Heart left ventricle (tissue), 16 donors: ENCODE results near the gene FER1L5. TPM values are rescaled to one million over a fixed set of nuclear protein-coding genes. Genes with fewer than 3 reads are reported as not detected.

Experiments
- ATAC-seq, 4 donors: fragments of 200-7000 bp; cut with Tn5 transposase; one replicate each; pipeline ENCODE4 v1.9.1; 2020 to 2022; ENCODE audit warnings: moderate library complexity in 4 of 4, mild to moderate bottlenecking in 3 of 4, moderate number of reproducible peaks in 1 of 4
- DNase-seq, 5 donors: peaks; one replicate each; pipeline ENCODE4 v3.0.0-alpha.2; 2020
- H3K27ac ChIP-seq, 12 donors: fragments of 200-600 bp; sonication (generic) in 4 of 12; one replicate each; pipeline versions ENCODE4 v1.5.0 to v1.8.0; 2016 to 2022; ENCODE audit warnings: mild to moderate bottlenecking in 2 of 12
- H3K27me3 ChIP-seq, 9 donors: fragments of 200-600 bp; sonication (generic) in 2 of 9; one replicate each; pipeline versions ENCODE4 v1.5.1 to v1.8.0; 2016 to 2022; ENCODE audit warnings: mild to moderate bottlenecking in 3 of 9
- H3K36me3 ChIP-seq, 9 donors: fragments of 200-600 bp; sonication (generic) in 2 of 9; one replicate each; pipeline versions ENCODE4 v1.5.0 to v1.8.0; 2018 to 2022; ENCODE audit warnings: mild to moderate bottlenecking in 2 of 9
- H3K4me1 ChIP-seq, 12 donors: fragments of 200-600 bp; sonication (generic) in 4 of 12; one replicate each; pipeline versions ENCODE4 v1.5.0 to v1.8.0; 2016 to 2022; ENCODE audit warnings: mild to moderate bottlenecking in 3 of 12
- H3K4me3 ChIP-seq, 12 donors: fragments of 200-600 bp; sonication (generic) in 4 of 12; one replicate each; pipeline versions ENCODE4 v1.5.0 to v1.8.0; 2017 to 2022; ENCODE audit warnings: mild to moderate bottlenecking in 9 of 12, moderate library complexity in 4 of 12
- H3K9me3 ChIP-seq, 12 donors: fragments of 200-600 bp; sonication (generic) in 4 of 12; one replicate each; pipeline versions ENCODE4 v1.5.0 to v1.8.0; 2016 to 2022; ENCODE audit warnings: mild to moderate bottlenecking in 1 of 12
- CTCF ChIP-seq, 12 donors: fragments of 200-600 bp; sonication (generic) in 4 of 12; IDR thresholded peaks; one replicate each; pipeline versions ENCODE4 v1.5.0 to v1.8.0; 2018 to 2022; ENCODE audit warnings: antibody characterized with exemption in 12 of 12, mild to moderate bottlenecking in 5 of 12
- POLR2A ChIP-seq, 2 donors: fragments of 450-650 bp; IDR thresholded peaks; one replicate each; pipeline ENCODE4 v1.6.1; 2017; ENCODE audit warnings: antibody characterized with exemption in 2 of 2, mild to moderate bottlenecking in 2 of 2, moderate library complexity in 2 of 2
- WGBS, 4 donors: extraction: QIAGEN DNeasy Blood & Tissue Kit in 2 of 4; methylation state at CpG; one replicate each; pipeline versions ENCODE4 v1.1.5 to v1.1.7; 2013 to 2018; 5-methylcytosine and 5-hydroxymethylcytosine counted together
- intact Hi-C, 10 donors: fragments of 100-400 bp; cut with DNase I; formaldehyde crosslinking; loops; one replicate each; pipeline versions ENCODE4 v1.11.1 to v1.14.2; 2022
- polyA plus RNA-seq, 2 donors: library from polyadenylated mRNA; stranded (reverse); fragments of 200-250 nt; gene quantifications; one replicate each; pipeline ENCODE4 v1.2.3, GENCODE V29; 2013
- total RNA-seq, 9 donors: library from RNA; depleted of rRNA in 2 of 9; stranded (reverse); fragments of >200 nt in 2 of 9; fragmentation: NEBNext Ultra II Directional in 3 of 9; extraction: Animal tissue kit (Norgen Biotek cat#: 25700) in 3 of 9; gene quantifications; one replicate each; pipeline versions ENCODE4 v1.1.0 to v1.2.4, GENCODE V29; 2016 to 2023
- donor health status: ischemic (EF 13 %, LVEDD 7.1; RV severe dilation, severe dysfunction).
- donor health status: healthy with polysubstance abuse.
- donor health status: DM: no; HTN: yes; CAD: no.
- donor health status: DM: no; HTN: no; CAD: no.
- donor health status: ischemic (EF 25% LVEDD 6.9; RV normal size, moderate dysfunction).
- donor health status: ischemic (EF 25% LVEDD 5.7; RV mildly dilated, moderate dysfunction).
- donor health status: healthy.
- donor health status: DM: yes; HTN: yes; CAD: no.
- donor health status: ischemic (EF 35%, LVEDD 5.7; RV mildly dilated, moderate dysfunction).
- donor health status: nonischemic (EF 11% LVEDD 7.7; RV severe dilation, severe dysfunction).
- donor health status: DM: yes; HTN: yes; CAD: no.
- donor health status: PGD.
- donor health status: ischemic (EF 29% LVEDD 5.4; RV normal size, mild dysfunction).
- donor health status: nonischemic (EF 23%, LVEDD 6.1; RV moderate dilation, normal function).

The FER1L5 gene
- total and polyA plus RNA-seq, 11 donors = 0.01 to 0.15 (median 0.07) TPM; not detected in 7

- DNase-seq (no peak), ATAC-seq (peak in 3 of 4 donors; percentile 30 to 50 (median 43))
- H3K27me3 ChIP-seq = no peaks in the 10 kb centered on the region
- H3K9me3 ChIP-seq = no peaks in the 10 kb centered on the region
- TF ChIP-seq POLR2A (IDR thresholded peaks at IDR 0.05) (no peak), CTCF (IDR thresholded peaks at IDR 0.05) (no peak)
- H3K27ac ChIP-seq = no peak overlapping the region
- peaks cover 0 to 100% (median 95%) of the 10 kb centered on the region in 9 donors for H3K36me3 ChIP-seq
- peaks cover 0 to 15% (median 4%) of the 10 kb centered on the region in 12 donors for H3K4me1 ChIP-seq
- intact Hi-C loops = no loop called here
- no peak overlapping the region for H3K4me3 ChIP-seq
Observed at GRCh38 chr2:96596596-96596995, 46.0 kb upstream of the FER1L5 start.

- intact Hi-C loops = no loop called here
- Histone ChIP-seq H3K27ac (no peak overlapping the region), H3K4me3 (no peak overlapping the region), H3K9me3 (no peaks in the 10 kb centered on the region), H3K36me3 (peaks cover 0 to 100% (median 98%) of the 10 kb centered on the region in 9 donors), H3K4me1 (peaks cover 0 to 15% (median 4%) of the 10 kb centered on the region in 12 donors), H3K27me3 (no peaks in the 10 kb centered on the region)
- TF ChIP-seq CTCF (IDR thresholded peaks at IDR 0.05) = no peak
- ATAC-seq (no peak), DNase-seq (no peak)
- WGBS, 4 donors = 59 to 67% (median 66%) methylated on average over 2 of the region's 2 CpGs
Observed at GRCh38 chr2:96599941-96600340, 42.6 kb upstream of the FER1L5 start.

GRCh38 chr2:96601382-96602292, 40.9 kb upstream of the FER1L5 start:
- H3K27me3 ChIP-seq = no peaks in the 10 kb centered on the region
- 90 to 93% (median 91%) methylated on average over 8 of the region's 8 CpGs for WGBS, 4 donors

More at GRCh38 chr2:96601382-96602292, 40.9 kb upstream of the FER1L5 start:
- Histone ChIP-seq H3K4me3 (no peak overlapping the region), H3K9me3 (no peaks in the 10 kb centered on the region), H3K27ac (no peak overlapping the region), H3K4me1 (peaks cover 0 to 19% (median 5%) of the 10 kb centered on the region in 12 donors), H3K36me3 (peaks cover 0 to 100% (median 98%) of the 10 kb centered on the region in 9 donors)
- intact Hi-C loops = no loop called here
- TF ChIP-seq CTCF (IDR thresholded peaks at IDR 0.05) (no peak), POLR2A (IDR thresholded peaks at IDR 0.05) (no peak)
- ATAC-seq (peak in 3 of 4 donors; percentile 8 to 48 (median 18)), DNase-seq (no peak)
